ENCODE results near the gene CHCHD3.

The CHCHD3 gene

DNA sequence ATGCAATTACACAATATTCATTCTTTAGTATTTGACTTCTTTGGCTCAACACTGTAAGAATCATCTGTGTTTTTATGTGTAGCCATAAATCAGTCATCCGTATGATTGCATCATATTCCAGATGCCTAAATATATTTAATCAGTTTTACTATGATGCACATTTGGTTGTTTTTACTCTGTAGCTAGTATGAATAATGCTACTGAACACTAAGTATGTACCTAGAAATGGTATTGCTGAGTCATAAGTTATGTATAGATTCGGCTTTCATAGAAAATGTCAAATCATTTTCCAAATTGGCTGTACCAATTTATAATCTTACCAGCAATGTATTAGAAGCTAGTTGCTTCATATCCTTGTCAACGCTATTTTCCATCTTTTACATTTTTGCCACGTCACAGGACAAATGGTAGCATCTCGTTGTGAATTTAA, 308.3 kb downstream of the CHCHD3 start:
- DNase-seq (ENCODE audit: low spot score): no peak

DNA sequence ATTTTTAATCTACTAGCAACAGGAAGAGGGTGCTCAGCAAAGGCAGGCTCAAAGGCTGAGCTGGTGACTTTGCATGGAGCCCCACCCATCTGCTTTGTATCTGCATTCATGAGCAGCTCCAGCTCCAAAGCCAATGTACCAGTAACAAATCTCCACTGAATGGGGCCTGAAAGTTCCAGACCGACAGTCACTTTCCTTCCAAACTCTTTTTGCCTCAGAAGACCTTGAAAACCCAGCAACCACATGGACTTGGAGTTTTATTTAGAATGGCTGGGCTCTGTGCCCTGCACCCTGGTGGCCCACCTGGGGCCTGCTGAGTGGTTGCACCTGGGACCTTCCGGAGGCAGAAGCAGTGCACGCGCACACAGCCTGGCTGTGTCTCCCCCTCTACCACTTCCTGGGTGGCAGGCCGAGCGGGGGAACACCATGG, 310.6 kb downstream of the CHCHD3 start:
- no peak for DNase-seq (ENCODE audit: low spot score)

DNA sequence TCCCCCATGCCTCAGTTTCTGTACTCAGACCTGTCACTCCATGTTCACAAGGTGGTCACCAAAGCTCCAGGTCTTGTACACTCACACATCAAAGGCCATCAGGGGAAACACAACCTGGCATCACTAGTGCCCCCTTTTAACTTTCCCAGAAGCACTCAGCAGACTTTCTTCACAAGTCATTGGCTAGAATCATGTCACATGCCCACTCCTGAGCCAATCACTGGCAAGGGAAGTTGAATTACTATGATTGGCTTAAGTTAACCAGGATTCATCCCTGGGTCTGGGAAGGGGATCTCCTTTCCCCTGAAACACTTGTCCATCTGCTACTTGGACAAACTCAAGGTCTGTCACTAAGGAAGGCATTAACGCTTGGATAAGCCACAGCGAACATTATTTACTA, 311.8 kb downstream of the CHCHD3 start:
- DNase-seq (ENCODE audit: low spot score): no peak

DNA sequence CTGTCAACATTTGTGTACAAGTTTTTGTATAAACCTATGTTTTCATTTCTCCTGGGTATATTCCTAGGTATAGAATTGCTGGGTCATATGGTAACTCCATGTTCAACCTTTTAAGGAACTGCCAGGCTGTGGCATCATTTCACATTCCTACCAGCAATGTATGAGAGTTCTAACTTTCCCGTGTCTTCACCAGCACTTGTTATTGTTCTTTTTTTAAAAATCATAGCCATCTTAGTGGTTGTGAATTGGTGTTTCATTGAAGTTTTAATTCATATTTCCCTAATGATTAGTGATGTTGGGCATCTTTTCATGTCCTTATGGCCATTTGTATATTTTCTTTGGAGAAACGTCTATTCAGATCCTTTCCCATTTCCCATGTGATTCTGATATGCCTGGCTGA, 312.6 kb downstream of the CHCHD3 start:
- DNase-seq (ENCODE audit: low spot score): no peak

DNA sequence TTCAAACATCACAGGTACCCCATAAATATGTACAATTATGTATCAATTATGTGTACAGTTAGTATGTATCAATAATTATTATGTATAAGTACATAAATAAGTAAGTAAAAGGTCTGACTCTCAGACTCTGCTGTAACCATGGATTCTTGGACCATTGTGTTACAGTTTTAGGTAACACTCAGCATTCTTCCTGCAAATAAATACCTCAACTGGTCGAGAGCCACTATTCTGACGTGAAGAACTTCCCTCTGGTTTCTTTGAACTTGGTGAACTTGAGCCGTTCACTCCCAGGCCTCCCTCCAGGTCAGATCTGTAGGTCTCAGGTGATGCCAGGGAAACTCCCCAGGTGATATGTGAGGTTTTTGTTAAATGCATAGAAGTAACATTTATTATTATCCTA, 313.8 kb downstream of the CHCHD3 start:
- DNase-seq (ENCODE audit: low spot score): no peak

DNA sequence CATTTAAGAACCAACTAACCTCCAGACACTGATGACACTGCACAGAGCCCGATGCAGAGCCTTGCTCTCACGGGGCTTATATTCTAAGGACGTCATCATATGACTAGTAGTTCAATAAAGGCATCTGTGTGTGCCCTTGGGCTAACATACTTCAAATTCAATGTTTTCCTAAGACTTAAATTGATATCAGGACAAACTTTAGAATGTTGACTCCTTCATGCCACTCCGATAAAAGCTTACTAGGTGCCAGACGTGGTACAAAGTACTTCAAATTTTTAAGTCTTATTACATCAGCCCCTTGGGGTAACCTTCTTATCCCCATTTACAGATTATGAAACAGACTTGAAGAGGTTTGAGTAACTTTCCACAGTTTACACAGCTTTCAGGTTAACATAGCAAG, 314.5 kb downstream of the CHCHD3 start:
- no peak for DNase-seq (ENCODE audit: low spot score)

GRCh38 chr7:132766660-132767059, 315.2 kb downstream of the CHCHD3 start:
- DNase-seq (ENCODE audit: low spot score): no peak

GRCh38 chr7:132765861-132766260, 316.0 kb downstream of the CHCHD3 start:
- DNase-seq (ENCODE audit: low spot score): no peak

GRCh38 chr7:132764762-132765161, 317.1 kb downstream of the CHCHD3 start:
- no peak for DNase-seq (ENCODE audit: low spot score)

DNA sequence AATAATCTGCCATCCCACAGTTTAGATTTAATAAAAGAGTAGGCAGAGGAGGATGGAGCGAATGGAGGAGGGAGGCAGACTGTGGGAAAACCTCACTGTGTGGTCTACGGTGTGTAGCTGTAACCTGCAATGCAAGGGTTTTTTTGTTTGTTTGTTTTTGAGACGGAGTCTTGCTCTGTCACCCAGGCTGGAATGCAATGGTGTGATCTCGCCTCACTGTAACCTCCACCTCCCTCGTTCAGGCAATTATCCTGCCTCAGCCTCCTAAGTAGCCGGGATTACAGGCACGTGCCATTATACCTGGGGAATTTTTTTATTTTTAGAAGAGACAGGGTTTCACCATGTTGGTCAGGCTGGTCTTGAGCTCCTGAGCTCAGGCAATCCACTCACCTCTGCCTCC, 321.0 kb downstream of the CHCHD3 start:
- DNase-seq (ENCODE audit: low spot score): no peak

DNA sequence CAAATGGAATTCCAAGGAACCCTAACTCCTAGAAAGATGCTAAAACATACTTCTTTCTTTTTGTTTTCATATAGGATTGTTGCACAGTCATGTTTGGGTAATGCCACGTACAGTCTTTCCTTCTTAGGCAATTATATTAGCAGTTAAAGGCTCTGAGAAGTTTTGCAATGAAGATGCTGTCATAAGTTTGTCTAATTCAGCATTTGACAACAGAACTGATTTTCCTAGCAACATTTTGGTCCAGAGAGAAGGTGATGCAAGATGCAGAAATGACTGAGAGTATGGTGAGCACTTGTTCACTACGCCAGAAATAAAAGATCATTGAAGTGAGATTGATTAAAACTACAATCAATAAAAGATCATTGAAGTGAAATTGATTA, 321.7 kb downstream of the CHCHD3 start:
- no peak for DNase-seq (ENCODE audit: low spot score)

- no peak for DNase-seq (ENCODE audit: low spot score)
These were observed 322.2 kb downstream of the CHCHD3 start for GRCh38 chr7:132759482-132760243.

DNA sequence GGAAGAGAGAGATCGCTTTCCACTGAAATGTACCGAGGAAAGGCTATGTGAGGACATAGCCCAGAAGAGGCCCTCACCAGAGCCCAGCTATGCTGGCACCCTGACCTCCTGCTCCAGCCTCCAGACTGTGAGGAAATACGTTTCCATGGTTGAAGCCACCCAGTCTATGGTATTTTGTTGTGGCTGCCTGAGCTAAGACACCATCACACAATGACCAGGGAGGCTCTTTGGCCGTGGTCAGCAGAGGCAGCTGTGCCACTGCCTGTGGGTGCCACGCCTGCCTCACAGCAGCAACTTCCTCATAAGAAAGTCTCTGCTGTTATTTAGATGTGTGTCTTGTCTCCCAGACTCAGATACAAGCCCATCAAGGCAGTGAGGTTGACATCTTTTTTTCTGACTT, 322.9 kb downstream of the CHCHD3 start:
- DNase-seq (ENCODE audit: low spot score): no peak

- no peak for DNase-seq (ENCODE audit: low spot score)
These were observed 324.1 kb downstream of the CHCHD3 start for GRCh38 chr7:132757783-132758182.

- no peak for DNase-seq (ENCODE audit: low spot score)
These were observed 325.4 kb downstream of the CHCHD3 start for GRCh38 chr7:132756484-132756990.

- DNase-seq (ENCODE audit: low spot score): peak; percentile 44
These were observed 326.1 kb downstream of the CHCHD3 start for GRCh38 chr7:132755538-132756483.

GRCh38 chr7:132752431-132752830, 329.5 kb downstream of the CHCHD3 start:
- DNase-seq (ENCODE audit: low spot score): no peak

DNA sequence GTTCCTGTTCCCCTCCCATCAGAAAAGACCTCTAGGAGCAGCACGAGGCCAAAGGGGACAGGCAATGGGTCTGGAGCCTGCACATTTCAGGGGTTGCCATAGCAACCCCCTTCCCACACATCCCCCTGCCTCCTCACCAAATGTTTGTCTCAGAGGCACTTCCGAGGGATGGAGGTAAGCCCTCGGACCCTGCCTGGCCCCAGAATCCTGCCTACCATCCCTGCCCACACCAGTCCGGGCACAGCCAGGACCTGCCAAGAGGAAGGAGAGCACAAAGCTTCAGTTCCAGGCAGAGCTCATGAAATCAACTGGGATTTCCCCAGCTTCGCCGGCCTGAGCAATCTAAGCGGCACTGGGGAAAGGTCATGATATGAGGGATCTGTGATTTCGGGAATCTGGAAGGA, 330.6 kb downstream of the CHCHD3 start:
- peak; percentile 56 for DNase-seq (ENCODE audit: low spot score)

DNA sequence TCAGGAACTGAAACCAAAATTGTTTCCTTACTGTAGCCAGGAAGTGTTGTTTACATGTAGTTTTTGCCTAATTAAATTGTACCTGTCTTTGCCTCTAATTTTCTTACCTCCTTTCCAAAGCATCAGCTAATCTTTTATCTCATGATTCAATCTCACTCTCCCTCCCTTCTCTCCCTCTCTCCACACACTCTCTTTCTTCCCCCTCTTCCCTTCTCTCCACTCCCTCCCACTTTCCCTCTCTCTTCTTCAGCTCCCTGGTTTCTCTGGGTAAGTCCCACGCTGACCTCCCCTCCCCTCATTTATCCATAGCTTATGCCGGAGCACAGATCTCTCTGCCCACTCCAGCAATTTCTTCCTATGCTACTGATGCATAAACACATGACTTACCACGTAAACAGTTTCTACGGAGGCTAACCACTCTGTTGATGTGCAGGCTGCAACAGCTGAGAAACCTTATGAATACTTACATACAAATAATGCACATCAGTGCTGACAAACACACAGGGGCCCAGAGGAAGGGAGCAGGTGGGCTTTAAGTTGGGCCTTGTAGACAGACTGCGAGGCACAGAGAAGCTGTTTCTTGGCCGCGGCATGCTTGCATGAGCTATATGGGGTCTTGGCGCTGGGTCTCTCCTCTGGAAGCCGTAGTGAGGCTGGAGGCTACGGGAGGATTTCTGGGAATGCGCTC, 331.2 kb downstream of the CHCHD3 start:
- DNase-seq (ENCODE audit: low spot score): no peak

- no peak for DNase-seq (ENCODE audit: low spot score)
These were observed 331.8 kb downstream of the CHCHD3 start for GRCh38 chr7:132750096-132750495.

GRCh38 chr7:132745510-132745909, 336.4 kb downstream of the CHCHD3 start:
- no peak for DNase-seq (ENCODE audit: low spot score)

DNA sequence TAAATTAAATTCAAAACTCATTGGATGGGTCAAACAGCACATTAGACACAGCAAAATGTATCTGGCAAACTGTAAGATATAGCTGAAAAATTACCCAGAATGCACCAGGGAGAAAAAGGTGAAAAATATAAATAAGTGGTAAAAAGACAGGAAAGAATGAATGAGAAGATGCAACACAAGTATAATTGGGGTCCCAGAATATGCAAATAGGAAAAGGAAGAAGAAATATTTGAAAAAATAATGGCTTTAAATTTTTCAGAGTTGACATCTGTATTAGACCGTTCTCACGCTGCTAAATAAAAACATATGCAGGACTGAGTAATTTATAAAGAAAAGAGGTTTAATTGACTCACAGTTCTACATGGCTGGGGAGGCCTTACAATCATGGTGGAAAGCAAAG, 337.9 kb downstream of the CHCHD3 start:
- DNase-seq (ENCODE audit: low spot score): no peak
